HG03039 (cell line): ENCODE measurements around the gene DNAH12.
A peak's percentile ranks its signal among the peaks of the same experiment; 100 is the strongest.

Source experiments
- ATAC-seq: cut with Tn5 transposase; IDR thresholded peaks from one replicate; pipeline ENCODE4 v1.9.1; 2021; ENCODE audit warnings: mild to moderate bottlenecking, moderate library complexity; ENCODE audit not compliant: unreplicated experiment

DNAH12 gene, protein sequence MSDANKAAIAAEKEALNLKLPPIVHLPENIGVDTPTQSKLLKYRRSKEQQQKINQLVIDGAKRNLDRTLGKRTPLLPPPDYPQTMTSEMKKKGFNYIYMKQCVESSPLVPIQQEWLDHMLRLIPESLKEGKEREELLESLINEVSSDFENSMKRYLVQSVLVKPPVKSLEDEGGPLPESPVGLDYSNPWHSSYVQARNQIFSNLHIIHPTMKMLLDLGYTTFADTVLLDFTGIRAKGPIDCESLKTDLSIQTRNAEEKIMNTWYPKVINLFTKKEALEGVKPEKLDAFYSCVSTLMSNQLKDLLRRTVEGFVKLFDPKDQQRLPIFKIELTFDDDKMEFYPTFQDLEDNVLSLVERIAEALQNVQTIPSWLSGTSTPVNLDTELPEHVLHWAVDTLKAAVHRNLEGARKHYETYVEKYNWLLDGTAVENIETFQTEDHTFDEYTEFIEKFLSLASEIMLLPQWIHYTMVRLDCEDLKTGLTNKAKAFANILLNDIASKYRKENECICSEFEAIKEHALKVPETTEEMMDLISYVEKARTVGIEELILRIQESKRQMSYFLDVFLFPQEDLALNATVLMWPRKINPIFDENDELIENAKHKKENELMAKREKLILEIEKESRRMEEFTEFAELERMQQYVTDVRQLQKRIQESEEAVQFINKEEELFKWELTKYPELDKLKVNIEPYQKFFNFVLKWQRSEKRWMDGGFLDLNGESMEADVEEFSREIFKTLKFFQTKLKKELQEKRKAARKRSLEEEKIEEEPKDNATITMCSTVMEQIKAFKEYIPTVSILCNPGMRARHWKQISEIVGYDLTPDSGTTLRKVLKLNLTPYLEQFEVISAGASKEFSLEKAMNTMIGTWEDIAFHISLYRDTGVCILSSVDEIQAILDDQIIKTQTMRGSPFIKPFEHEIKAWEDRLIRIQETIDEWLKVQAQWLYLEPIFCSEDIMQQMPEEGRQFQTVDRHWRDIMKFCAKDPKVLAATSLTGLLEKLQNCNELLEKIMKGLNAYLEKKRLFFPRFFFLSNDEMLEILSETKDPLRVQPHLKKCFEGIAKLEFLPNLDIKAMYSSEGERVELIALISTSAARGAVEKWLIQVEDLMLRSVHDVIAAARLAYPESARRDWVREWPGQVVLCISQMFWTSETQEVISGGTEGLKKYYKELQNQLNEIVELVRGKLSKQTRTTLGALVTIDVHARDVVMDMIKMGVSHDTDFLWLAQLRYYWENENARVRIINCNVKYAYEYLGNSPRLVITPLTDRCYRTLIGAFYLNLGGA (N-terminal part only)

DNA sequence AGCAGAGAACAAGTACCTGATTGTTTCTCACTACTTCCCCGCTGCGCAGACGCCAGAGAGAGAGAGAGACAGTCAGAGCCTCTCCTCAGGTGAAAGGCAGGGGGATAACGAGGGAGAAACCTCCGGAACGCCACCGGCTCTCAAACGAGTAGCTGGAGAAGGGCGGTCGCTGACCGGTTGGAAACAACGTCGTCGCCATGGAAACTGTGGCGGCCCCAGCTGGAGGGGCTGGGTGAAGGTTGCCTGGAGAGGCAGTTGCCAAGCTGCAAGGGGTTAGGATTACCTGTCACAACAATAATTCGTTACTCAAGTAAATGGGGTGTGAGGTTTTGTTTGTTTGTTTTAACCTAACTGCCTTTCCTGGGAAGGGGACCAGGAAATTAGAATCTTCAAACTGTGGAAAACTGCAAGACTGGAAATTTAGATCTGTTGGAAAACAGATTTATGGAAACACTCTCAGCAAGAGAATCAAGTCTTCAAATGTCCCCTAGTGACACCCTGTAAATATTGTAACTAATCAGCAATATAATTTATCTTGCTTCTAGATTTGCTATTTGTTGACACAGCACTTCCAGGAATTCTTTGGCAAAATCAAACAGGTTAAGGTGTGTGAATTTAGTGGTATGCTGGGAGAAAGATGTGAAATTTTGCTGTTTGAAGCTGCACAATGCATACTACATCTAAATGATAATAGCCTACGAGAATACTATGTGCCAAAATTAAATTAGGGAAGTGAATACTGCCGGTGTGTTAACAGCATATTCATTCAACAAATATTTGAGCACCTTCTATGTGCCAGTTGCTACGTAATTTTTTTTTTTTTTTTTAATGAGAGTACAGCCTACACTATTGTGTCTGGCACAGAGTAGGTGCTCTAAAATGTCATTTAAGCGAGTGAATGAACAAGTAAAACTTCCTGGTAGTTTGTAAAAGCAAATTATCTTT, at the start of gene DNAH12:
Gene DNAH12 (minus strand): TSS at position 164 of the 945 bp plus-strand sequence. CDS start 1,474 bp downstream, outside the sequence.
- no peak for ATAC-seq

- ATAC-seq: no peak
Observed at GRCh38 chr3:57592306-57592705, 48.2 kb upstream of the DNAH12 start.

- ATAC-seq: no peak
Observed at GRCh38 chr3:57587905-57588304, 43.8 kb upstream of the DNAH12 start.

DNA sequence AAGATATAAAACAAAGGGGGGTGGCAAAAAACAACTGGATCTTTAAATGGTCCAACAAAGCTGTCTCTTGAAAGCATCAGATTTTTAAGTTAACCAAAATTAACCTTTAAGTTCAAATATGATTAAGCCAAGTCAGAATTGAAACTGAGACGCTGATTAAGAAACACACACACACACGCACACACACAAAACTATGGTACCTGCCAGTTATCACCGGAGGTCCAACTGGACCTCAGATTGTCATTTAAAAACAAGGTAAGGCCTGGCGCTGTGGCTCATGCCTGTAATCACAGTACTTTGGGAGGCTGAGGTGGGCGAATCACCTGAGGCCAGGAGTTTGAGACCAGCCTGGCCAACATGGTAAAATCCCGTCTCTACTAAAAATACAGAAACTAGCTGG, 42.6 kb upstream of the DNAH12 start:
- no peak for ATAC-seq

GRCh38 chr3:57583544-57583943, 39.4 kb upstream of the DNAH12 start:
- ATAC-seq: no peak

DNA sequence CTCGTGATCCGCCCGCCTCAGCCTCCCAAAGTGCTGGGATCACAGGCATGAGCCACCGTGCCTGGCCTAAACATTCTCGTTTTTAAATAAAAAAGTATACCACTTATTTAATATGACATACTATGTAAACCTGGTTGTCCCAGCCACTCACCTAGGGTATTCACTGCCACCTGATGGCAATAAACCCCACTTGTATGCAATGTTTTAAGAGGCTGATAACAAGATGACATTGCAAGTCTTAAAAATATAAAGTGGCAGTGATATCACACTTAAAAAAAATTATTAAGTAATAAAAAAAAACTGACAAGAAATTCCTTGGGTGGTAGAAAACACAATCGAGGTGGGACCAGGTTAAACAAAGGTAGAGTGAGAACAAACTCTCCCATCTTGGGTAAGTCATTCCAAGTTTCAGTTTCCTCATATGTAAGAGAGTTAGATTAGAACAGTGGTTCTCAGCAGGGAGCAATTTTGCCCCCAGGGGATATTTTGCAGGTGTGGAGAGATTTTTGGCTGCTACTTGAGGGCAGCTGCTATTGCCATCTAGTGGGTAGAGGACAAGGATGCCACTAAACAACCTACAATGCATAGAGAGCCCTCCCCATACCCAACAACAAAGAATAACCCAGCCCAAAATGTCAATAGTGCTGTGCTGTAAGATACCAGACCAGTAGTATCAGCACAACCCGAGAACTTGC, 38.5 kb upstream of the DNAH12 start:
- no peak for ATAC-seq

GRCh38 chr3:57577801-57578200, 33.7 kb upstream of the DNAH12 start:
- ATAC-seq: no peak

GRCh38 chr3:57575966-57576626, 32.0 kb upstream of the DNAH12 start:
- no peak for ATAC-seq

DNA sequence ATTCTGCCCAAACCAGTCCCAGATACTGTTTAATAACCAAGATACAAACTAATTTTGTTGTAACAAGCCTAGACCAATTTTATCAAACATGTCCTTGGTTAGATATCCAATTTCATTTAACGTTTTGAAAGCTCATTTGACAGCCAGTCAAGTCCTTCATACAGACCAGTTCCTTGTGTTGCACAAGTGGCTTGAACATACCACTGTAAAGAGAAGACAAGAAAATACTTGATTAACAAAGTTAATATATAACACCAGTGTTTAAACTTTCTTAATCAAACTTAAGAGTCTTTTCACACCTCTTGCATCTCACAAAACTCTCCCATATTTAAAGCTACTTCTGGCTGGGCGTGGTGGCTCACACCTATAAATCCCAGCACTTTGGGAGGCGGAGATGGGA, 28.0 kb upstream of the DNAH12 start:
- ATAC-seq: no peak

GRCh38 chr3:57570878-57571277, 26.7 kb upstream of the DNAH12 start:
- ATAC-seq: no peak

- no peak for ATAC-seq
Observed at GRCh38 chr3:57569859-57570450, 25.8 kb upstream of the DNAH12 start.

GRCh38 chr3:57559526-57559925, 15.4 kb upstream of the DNAH12 start:
- no peak for ATAC-seq

DNA sequence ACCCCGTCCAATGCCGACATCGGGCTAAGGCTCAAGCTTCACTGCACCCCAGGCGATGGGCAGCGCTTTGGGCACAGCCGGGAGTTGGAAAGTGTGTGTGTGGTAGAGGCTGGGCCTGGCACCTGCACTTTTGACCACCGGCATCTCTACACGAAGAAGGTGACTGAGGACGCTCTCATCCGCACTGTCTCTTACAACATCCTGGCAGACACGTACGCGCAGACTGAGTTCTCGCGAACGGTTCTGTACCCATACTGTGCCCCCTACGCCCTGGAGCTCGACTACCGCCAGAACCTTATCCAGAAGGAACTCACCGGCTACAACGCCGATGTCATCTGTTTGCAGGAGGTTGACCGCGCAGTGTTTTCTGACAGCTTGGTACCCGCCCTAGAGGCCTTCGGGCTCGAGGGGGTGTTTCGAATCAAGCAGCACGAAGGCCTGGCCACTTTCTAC, 13.0 kb upstream of the DNAH12 start:
- ATAC-seq: no peak

DNA sequence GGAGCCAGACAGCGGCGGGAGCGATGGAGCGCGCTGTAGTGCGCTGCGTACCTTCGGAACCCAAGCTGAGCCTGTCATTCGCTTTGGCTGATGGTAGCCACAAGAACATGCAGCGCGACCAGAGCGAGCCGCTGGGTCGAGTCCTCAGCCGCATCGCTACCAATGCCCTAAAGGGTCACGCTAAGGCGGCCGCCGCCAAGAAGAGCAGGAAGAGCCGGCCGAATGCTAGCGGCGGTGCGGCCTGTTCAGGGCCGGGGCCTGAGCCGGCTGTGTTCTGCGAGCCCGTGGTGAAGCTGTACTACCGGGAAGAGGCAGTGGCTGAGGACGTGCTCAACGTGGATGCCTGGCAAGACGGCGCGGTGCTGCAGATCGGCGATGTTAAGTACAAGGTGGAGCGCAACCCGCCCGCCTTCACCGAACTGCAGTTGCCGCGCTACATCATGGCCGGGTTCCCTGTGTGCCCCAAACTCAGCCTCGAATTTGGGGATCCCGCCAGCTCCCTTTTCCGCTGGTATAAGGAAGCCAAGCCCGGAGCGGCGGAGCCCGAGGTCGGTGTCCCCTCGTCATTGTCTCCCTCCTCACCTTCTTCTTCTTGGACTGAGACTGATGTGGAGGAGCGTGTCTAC, 12.4 kb upstream of the DNAH12 start:
- peak; percentile 32 for ATAC-seq

DNA sequence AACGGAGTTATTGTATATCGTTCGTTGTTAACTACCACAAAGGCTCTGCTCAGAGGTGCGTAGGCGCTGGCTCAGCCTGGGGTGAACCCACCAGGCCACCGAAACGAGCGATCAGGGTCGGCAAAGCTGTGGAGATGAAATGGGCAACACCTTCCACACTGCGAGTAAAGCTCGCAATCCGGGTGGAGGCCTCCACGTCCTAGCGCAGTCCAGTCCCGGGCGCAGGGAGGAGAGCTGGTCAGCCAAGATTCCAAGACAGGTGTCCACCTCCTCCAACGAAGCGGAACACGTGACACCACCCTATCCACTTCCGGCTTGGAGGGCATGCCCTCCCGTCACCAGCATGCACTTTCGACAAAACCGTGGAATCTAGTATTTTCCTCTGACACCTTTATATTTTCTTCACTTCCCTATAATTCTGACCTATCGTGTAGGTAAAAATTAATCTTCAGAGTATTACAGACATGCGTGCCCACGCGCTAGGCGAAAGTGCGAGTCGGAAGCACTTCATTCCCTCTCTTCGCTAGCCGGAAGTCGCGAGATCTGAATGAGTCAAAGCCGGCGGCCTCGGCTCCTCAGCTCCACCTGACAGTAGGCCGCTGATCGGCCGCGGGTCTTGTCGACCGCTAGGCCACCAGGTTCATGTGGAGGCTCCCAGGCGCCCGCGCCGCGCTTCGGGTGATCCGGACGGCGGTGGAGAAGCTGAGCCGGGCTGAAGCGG, 11.8 kb upstream of the DNAH12 start, which contains the start of gene PDE12:
Gene PDE12 (plus strand): TSS at position 537 of the 721 bp plus-strand sequence. CDS start 106 bp downstream, at position 643.
- peak; percentile 81 for ATAC-seq

- ATAC-seq: no peak
Observed at GRCh38 chr3:57555306-57555705, 11.2 kb upstream of the DNAH12 start.

DNA sequence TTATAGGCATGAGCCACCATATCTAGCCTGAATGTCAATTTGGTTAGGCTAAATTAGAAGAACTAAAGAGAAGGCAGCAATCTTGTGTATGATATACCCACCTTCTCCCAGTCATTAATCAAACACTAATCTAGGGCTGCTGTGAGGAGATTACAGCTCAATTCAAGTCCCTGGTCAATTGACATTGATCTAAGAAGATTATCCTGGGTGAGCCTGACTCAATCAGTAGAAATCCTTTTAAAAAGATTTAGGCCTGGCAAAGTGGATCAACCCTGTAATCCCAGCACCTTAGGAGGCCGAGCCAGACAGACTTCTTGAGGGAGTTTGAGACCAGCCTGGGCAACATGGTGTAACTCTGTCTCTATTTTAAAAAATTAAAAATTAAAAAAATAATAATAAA, 2.5 kb upstream of the DNAH12 start:
- ATAC-seq: no peak
